ENCODE data around the gene VPS26A. TPM values are rescaled to one million over a fixed set of nuclear protein-coding genes. Genes with fewer than 3 reads are reported as not detected.
"Not testable (repeated sequence)": the region's sequence is repeated elsewhere in the genome, so short reads cannot be mapped to it uniquely, and the experiment has no call there.

VPS26A gene
- total and polyA plus RNA-seq, 2 donors (not counting 3 experiments of a cell fraction or from before 2014, with no cell fraction given) = 11.7 to 60.3 TPM

- TSS peak; percentile 35 for BruUV-seq (replicated peaks)
- intact Hi-C loops (cut with micrococcal nuclease) = loop anchor here (2.0 kb wide), 1 partner anchor 178 kb away; no protein-coding TSS in a partner anchor
- H3K4me1 ChIP-seq (ENCODE audit: control insufficient read depth, extremely low read depth, insufficient read depth, low read length) = no peaks in the 10 kb centered on the region
- H2AFZ ChIP-seq (ENCODE audit: low read depth, low read length) = no peak overlapping the region
- no peak overlapping the region for H3K4me2 ChIP-seq (ENCODE audit: insufficient read depth, low read length)
- H3K4me3 ChIP-seq (replicated peaks in 1 of 3; ENCODE audit: insufficient read depth in 1 of 3, low read depth in 1 of 3, low read length in 3 of 3) = no peak overlapping the region
- dilution Hi-C loops (cut with MboI; ENCODE audit: extremely low pct_ligation_motif_present, low sequenced_read_pairs) = no loop called here
- H3K9ac ChIP-seq (replicated peaks; ENCODE audit: extremely low read depth, insufficient read depth, low read length) = no peak overlapping the region
- no peaks in the 10 kb centered on the region for H3K9me1 ChIP-seq (replicated peaks; ENCODE audit: control insufficient read depth, extremely low read depth, insufficient read depth, low read length)
- no peaks in the 10 kb centered on the region for H4K20me1 ChIP-seq (replicated peaks; ENCODE audit: control insufficient read depth, extremely low read depth, insufficient read depth, low read length)
- DNase-seq (ENCODE audit: low read depth, low spot score) = no peak
- H3K9me3 ChIP-seq (replicated peaks; ENCODE audit: control insufficient read depth, insufficient read depth, low read length) = no peaks in the 10 kb centered on the region
- H3K27ac ChIP-seq (ENCODE audit: insufficient read depth, low read depth, low read length) = no peak overlapping the region
- no peak for FAIRE-seq
- POLR2A ChIA-PET = no interaction called here
- H3K36me3 ChIP-seq (ENCODE audit: control insufficient read depth in 2 of 2, extremely low read depth in 1 of 2, insufficient read depth in 2 of 2, low read length in 2 of 2) = peaks cover 6 to 9% of the 10 kb centered on the region in 2 experiments
- CTCF ChIA-PET = interaction anchor here (1.5 to 1.7 kb wide), 3 partner anchors 9 to 168 kb away, joined by 4 read pairs; no protein-coding TSS in a partner anchor
- no peaks in the 10 kb centered on the region for H3K27me3 ChIP-seq (ENCODE audit: control insufficient read depth in 2 of 2, insufficient read depth in 2 of 2, low read length in 2 of 2)
- H3K79me2 ChIP-seq (ENCODE audit: control insufficient read depth, insufficient read depth, low read length) = no peaks in the 10 kb centered on the region
- no peak for TF ChIP-seq CTCF (IDR thresholded peaks at IDR 0.05; ENCODE audit: extremely low read depth in 1 of 2, insufficient read depth in 1 of 2, low read depth in 1 of 2, low read length in 2 of 2)
These were observed 48.4 kb downstream of the VPS26A start for GRCh38 chr10:69172241-69172982.

GRCh38 chr10:69175326-69175725 is 51.3 kb downstream of the VPS26A start:
- H3K79me2 ChIP-seq (ENCODE audit: control insufficient read depth, insufficient read depth, low read length); H3K4me2 ChIP-seq (ENCODE audit: insufficient read depth, low read length); H2AFZ ChIP-seq (ENCODE audit: low read depth, low read length); FAIRE-seq; H3K9me1 ChIP-seq (replicated peaks; ENCODE audit: control insufficient read depth, extremely low read depth, insufficient read depth, low read length); intact Hi-C loops (cut with micrococcal nuclease); dilution Hi-C loops (cut with MboI; ENCODE audit: extremely low pct_ligation_motif_present, low sequenced_read_pairs); H3K9me3 ChIP-seq (replicated peaks; ENCODE audit: control insufficient read depth, insufficient read depth, low read length); POLR2A ChIA-PET; DNase-seq (ENCODE audit: low read depth, low spot score); BruUV-seq (replicated peaks); H3K27me3 ChIP-seq (ENCODE audit: control insufficient read depth in 2 of 2, insufficient read depth in 2 of 2, low read length in 2 of 2); H3K36me3 ChIP-seq (ENCODE audit: control insufficient read depth in 2 of 2, extremely low read depth in 1 of 2, insufficient read depth in 2 of 2, low read length in 2 of 2); H3K4me3 ChIP-seq (replicated peaks in 1 of 3; ENCODE audit: insufficient read depth in 1 of 3, low read depth in 1 of 3, low read length in 3 of 3); H3K4me1 ChIP-seq (ENCODE audit: control insufficient read depth, extremely low read depth, insufficient read depth, low read length); H4K20me1 ChIP-seq (replicated peaks; ENCODE audit: control insufficient read depth, extremely low read depth, insufficient read depth, low read length); H3K27ac ChIP-seq (ENCODE audit: insufficient read depth, low read depth, low read length); H3K9ac ChIP-seq (replicated peaks; ENCODE audit: extremely low read depth, insufficient read depth, low read length): not testable (repeated sequence)
- CTCF ChIA-PET = interaction anchor here (1.0 to 2.2 kb wide), 2 partner anchors 170 to 207 kb away, joined by 3 to 8 read pairs; no protein-coding TSS in a partner anchor
